ENCODE measurements around the gene TNFRSF13B.
"Not testable (repeated sequence)": the region's sequence is repeated elsewhere in the genome, so short reads cannot be mapped to it uniquely, and the experiment has no call there.

The TNFRSF13B gene

DNA sequence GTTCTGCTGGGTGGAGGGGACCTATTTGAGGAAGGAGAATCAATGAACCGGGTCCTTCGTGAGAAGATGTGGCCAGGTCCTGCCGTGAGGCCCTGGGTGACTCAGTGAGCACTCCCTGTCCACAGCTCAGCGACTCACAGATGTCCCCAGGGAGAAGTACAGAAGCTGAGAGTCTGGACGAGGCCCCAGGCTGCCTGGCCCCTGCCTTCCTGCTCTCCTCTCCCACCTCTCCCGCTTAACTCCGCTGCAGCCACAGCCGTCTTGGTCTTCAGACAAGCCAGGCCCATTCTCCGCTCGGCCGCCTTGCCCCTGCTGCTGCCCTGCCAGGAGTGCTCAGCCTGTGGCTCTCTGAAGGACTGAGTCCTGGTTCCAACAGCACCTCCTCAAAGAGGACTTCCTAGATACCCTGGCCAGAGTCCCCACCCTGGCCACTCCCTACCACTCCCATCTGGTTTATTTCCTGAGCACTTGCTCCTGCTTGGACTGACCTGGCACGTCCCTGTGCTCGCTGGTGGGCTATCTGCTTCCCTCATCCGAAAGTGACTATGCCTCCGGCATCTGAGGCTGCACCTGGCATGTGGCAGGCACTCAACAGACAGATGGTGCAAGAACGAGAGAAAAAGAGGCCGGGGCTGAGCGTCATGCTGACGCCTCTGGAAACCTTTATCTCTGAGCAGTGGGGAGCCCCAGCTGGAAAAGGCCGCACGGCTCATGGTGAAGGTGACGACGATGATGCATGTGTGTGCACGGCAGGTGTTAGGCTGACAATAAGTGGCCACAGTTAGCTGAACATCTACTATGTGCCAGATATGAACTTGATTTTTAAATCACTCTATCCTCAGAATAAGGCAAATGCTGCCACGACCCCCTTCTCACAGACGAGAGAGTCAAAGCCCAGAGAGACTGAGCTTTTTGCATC, 9.2 kb upstream of the TNFRSF13B start:
- no peaks in the 10 kb centered on the region for H3K4me1 ChIP-seq
- DNase-seq (ENCODE audit: low spot score in 2 of 2) = no peak
- no peaks in the 10 kb centered on the region for H3K36me3 ChIP-seq (replicated peaks)
- in situ Hi-C loops (cut with MboI; ENCODE audit: low sequenced_read_pairs) = no loop called here
- no peak overlapping the region for H3K4me3 ChIP-seq
- peaks cover 14% of the 10 kb centered on the region for H3K27me3 ChIP-seq (ENCODE audit: low read depth)
- H3K9me3 ChIP-seq = no peaks in the 10 kb centered on the region

DNA sequence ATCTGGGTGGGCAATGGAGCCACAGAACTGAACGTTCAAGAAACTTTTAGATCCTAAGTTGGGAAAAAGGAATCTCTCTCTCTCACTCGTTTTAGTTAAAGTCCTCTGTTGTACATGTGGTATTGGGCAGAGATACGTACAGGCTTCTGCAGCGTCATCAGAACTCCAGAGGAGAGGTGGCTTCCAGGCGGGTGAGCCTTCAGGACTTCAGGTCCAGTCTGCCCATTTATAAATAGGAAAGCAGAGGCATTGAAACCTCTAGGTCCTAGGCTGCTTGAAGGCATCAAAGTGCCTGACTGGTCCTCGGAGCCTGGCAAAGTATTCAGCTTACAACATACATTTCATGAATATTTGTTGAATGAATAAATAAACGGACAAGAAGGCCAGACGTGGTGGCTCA, 8.1 kb upstream of the TNFRSF13B start:
- no peak for DNase-seq (ENCODE audit: low spot score in 2 of 2)
- in situ Hi-C loops (cut with MboI; ENCODE audit: low sequenced_read_pairs) = no loop called here
- no peaks in the 10 kb centered on the region for H3K4me1 ChIP-seq
- peaks cover 14% of the 10 kb centered on the region for H3K27me3 ChIP-seq (ENCODE audit: low read depth)
- no peaks in the 10 kb centered on the region for H3K36me3 ChIP-seq (replicated peaks)
- H3K4me3 ChIP-seq = no peak overlapping the region
- H3K9me3 ChIP-seq = no peaks in the 10 kb centered on the region

DNA sequence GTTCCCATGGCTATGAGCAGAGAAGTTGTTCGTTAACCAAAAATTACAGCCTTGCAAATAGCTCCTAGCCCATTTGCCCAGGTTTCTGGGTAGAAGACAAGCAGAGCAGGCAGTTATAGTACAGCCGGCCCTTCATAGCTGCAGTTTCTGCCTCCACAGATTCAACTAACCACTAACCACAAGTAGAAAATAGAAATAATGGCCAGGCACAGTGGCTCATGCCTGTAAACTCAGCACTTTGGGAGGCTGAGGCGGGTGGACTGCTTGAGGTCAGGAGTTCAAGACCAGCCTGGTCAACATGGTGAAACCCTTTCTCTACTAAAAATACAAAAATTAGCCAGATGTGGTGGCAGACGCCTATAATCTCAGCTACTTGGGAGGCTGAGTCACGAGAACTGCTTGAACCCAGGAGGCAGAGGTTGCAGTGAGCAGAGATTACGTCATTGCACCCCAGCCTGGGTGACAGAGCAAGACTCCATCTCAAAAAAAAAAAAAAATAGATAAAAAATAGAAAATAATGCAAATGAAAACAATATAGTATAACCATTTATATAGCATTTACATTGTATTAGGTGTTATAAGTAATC, 7.4 kb upstream of the TNFRSF13B start:
- DNase-seq (ENCODE audit: low spot score in 2 of 2); H3K4me1 ChIP-seq; H3K4me3 ChIP-seq; H3K36me3 ChIP-seq (replicated peaks); in situ Hi-C loops (cut with MboI; ENCODE audit: low sequenced_read_pairs); H3K9me3 ChIP-seq: not testable (repeated sequence)
- peaks cover 14% of the 10 kb centered on the region for H3K27me3 ChIP-seq (ENCODE audit: low read depth)

DNA sequence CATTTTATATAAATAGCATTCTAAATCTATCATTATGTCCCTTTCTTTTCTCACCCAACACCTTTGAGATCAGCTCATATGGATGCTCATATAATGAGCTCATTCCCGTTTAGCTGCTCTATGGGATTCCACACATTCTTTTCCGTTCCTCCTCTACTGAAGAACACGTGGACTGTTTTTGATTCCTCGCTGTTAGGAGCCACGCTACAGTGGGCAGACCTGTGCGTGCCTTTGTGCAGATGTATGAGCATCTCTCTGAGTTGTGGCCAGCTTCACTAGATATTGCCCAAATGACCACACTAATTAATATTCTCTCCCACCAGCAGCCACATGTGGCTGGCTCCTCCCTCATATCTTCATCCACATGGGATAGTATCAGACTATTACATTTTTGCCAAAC, 6.0 kb upstream of the TNFRSF13B start:
- Histone ChIP-seq H3K4me1 (no peaks in the 10 kb centered on the region), H3K9me3 (no peaks in the 10 kb centered on the region), H3K36me3 (replicated peaks) (no peaks in the 10 kb centered on the region), H3K4me3 (no peak overlapping the region), H3K27me3 (ENCODE audit: low read depth) (peaks cover 14% of the 10 kb centered on the region)
- DNase-seq (ENCODE audit: low spot score in 2 of 2) = no peak
- in situ Hi-C loops (cut with MboI; ENCODE audit: low sequenced_read_pairs) = no loop called here

DNA sequence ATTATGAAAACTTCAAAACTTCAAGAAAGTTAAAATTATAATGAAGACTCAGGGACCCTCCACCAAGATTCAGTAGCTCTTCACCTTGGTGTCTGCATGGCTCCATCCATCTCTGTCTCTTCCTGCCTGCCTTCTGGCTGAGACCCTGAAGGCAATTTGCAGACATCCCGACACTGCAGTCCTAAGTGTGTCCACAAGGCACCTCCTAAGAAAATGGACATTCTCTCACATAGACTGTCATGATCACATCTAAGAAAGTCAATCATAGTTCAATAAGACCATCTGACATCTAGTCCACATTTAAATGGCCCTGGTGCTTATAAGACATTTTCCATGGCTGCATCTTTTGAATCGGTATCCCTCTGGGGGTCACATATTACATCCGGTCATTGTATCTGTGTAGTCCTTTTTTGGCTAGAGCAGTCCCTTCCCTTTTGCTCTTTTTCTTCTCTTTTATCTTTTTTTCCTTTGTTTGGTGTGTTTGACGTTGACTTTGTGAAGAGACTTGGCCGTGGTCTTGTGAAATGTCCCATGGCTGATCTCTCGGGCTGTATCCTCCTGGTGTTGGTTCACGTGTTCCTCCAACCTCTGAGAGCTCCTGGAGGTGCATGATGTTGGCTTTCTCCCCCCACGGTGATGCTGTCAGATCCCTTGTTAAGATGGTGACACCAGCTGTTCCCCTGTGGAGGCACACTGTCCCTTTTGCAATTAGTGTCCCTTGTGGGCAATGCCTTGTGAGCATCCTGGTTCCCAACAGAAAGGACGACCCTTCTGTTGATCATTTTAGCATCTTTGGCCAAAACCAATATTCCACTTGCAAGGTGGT, 5.0 kb upstream of the TNFRSF13B start:
- DNase-seq (ENCODE audit: low spot score in 2 of 2) = no peak
- Histone ChIP-seq H3K36me3 (replicated peaks) (no peaks in the 10 kb centered on the region), H3K4me1 (no peaks in the 10 kb centered on the region), H3K4me3 (no peak overlapping the region), H3K9me3 (no peaks in the 10 kb centered on the region), H3K27me3 (ENCODE audit: low read depth) (peaks cover 14% of the 10 kb centered on the region)
- in situ Hi-C loops (cut with MboI; ENCODE audit: low sequenced_read_pairs) = no loop called here

DNA sequence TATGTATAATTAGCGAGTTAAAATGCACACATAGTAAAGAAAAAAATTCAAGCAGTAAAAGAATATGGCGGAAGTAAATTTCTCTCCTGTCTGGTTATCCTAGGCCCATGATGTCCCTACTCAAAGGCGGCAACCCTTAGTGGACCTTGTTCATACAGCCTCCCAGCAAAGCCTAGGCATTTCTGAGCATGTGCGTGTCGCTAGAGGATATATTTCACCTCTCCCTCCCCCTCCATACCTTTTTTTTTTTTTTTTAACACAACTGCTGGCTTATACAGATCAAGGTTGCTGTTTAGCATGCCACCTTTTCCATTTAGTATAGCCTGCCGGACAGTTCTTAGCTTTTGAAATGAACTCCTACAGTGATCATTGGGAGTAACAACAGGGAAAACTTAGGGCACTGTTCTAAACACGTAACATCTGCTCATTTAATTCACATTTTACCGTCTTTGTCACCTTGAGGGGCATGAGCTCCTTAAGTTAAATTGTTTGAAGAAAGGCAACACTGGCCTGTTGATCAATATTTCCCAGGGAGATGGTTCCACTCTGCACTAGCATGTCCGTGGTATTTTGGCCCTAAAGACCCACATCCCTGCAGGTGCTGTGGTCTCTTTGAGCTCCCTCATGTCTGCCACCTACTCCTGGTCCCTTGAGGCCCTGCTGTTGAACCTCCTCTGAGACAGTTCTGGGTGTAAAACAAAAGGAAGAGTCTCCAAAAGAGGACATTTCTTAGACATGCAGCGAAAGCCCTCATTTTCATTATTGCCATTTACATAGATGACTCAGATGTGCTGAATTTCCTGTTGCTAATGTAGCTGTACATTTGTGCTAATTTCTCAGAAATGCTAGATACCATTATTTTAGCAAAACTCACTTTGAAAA, 4.1 kb upstream of the TNFRSF13B start:
- in situ Hi-C loops (cut with MboI; ENCODE audit: low sequenced_read_pairs) = no loop called here
- Histone ChIP-seq H3K4me1 (peaks cover 2% of the 10 kb centered on the region; the same call in 1 of the 2 replicates), H3K9me3 (no peaks in the 10 kb centered on the region), H3K36me3 (replicated peaks) (no peaks in the 10 kb centered on the region), H3K27me3 (ENCODE audit: low read depth) (peaks cover 14% of the 10 kb centered on the region), H3K4me3 (no peak overlapping the region)
- DNase-seq (ENCODE audit: low spot score in 2 of 2) = no peak

DNA sequence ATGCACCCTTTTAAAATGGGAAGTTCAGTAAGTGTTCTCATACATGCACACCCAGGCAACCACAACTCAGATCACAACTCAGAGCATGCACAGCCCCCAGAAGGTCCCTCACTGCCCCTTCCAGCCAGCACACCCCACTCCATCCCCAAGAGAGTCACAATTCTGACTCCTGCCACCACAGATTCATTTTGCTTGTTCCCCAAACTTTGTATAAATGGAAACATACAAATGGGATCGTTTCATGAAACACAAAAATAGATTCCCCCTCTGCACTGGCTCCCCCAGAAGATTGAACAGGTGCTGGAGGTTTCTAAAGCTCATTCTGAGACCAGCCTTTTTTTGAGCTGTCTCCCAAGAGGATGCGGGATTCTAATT, 3.3 kb upstream of the TNFRSF13B start:
- in situ Hi-C loops (cut with MboI; ENCODE audit: low sequenced_read_pairs) = no loop called here
- Histone ChIP-seq H3K27me3 (ENCODE audit: low read depth) (peaks cover 16% of the 10 kb centered on the region), H3K9me3 (no peaks in the 10 kb centered on the region), H3K4me1 (peaks cover 2% of the 10 kb centered on the region; the same call in 1 of the 2 replicates), H3K36me3 (replicated peaks) (no peaks in the 10 kb centered on the region), H3K4me3 (no peak overlapping the region)
- DNase-seq (ENCODE audit: low spot score in 2 of 2) = no peak

DNA sequence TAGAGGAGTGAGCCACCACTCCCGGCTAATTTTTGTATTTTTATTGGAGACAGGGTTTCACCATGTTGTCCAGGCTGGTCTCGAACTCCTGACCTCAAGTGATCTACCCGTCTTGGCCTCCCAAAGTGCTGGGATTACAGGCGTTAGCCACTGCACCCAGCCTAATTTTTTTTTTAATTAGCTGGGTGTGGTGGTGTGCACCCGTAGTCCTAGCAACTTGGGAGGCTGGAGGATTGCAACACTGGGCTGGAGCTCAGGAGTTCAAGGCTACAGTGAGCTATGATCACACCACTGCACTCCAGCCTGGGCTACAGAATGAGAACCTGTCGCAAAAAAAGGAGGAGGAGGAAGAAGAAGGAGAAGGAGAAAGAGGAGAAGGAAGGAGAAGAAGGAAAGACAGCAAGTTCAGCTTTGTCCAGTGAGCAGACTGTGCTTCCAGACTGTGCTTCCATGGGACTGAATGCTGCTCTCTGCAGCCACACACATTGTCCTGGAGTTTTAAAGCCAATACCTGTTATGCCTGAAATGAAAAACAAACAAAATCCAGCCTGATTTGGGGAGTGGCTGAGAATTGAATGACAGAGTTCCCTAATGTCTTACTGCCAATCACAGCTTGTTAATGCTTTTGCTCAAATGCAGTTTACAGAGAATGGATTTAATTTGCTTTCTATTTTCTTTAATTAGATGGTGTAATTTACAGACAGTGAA, 2.8 kb upstream of the TNFRSF13B start:
- no peaks in the 10 kb centered on the region for H3K9me3 ChIP-seq
- H3K4me1 ChIP-seq = peaks cover 2% of the 10 kb centered on the region; the same call in 1 of the 2 replicates
- H3K27me3 ChIP-seq (ENCODE audit: low read depth) = peaks cover 20% of the 10 kb centered on the region
- no peak for DNase-seq (ENCODE audit: low spot score in 2 of 2)
- H3K4me3 ChIP-seq = no peak overlapping the region
- in situ Hi-C loops (cut with MboI; ENCODE audit: low sequenced_read_pairs) = no loop called here
- no peaks in the 10 kb centered on the region for H3K36me3 ChIP-seq (replicated peaks)

DNA sequence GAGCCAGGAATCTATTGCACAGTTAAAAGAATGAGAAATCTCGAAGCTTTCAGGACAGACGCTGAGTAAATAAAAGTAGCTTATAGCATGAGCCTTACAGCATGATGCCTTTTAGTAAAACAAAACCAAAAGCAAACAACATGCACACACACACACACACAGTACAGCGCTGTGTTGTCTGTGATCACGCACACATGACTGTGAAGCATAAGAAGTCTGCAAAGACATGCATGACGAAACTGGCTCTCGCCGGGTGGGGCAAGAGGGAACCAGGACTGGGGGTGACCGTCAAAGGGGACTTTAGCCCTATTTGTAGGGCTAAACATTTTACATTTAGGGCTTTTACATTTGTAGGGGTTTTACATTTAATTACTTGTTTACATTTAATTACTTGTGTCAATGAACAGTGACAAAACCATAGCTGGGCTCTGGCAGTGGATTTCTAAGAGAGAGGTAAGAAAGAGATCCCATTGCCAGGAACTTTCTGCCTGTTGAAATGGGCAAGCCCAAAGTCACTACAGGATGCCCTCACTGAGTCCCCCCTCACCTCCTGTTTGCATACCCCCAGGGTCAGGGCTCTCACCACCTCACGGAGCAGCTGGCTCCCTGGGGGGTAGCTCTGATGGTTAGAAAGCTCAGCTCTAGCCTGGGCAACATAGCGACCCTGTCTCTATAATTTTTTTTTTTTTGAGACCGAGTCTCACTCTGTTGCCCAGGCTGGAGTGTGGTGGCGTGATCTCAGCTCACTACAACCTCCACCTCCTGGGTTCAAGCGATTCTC, 2.0 kb upstream of the TNFRSF13B start:
- in situ Hi-C loops (cut with MboI; ENCODE audit: low sequenced_read_pairs) = no loop called here

DNA sequence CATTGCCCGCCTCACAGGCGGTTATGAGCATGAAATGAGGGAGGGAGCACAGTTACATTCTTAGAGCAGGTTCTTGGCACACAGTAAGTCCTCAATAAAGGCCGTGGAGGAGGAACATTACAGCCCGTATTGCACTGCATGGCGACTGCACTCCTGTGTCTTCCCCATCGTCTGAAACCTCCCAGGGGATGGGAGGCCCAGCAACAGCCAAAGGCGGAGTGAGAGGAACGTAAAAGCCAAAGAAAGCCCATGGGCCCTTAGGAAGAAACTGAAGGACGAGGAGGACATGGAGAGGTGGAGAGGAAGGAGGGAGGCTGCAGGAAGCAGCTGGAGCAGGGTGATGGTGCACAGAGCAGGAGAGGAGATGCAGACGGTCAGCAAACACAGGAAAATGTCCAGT, 1.1 kb upstream of the TNFRSF13B start:
- H3K36me3 ChIP-seq (replicated peaks); DNase-seq (ENCODE audit: low spot score in 2 of 2); H3K4me1 ChIP-seq; in situ Hi-C loops (cut with MboI; ENCODE audit: low sequenced_read_pairs); H3K4me3 ChIP-seq; H3K9me3 ChIP-seq: not testable (repeated sequence)
- peaks cover 15% of the 10 kb centered on the region for H3K27me3 ChIP-seq (ENCODE audit: low read depth)

More for the DNA sequence above, 2.0 kb upstream of the TNFRSF13B start:
- H3K9me3 ChIP-seq = no peaks in the 10 kb centered on the region
- H3K4me1 ChIP-seq = peaks cover 2% of the 10 kb centered on the region; the same call in 1 of the 2 replicates
- no peak overlapping the region for H3K4me3 ChIP-seq
- H3K27me3 ChIP-seq (ENCODE audit: low read depth) = peaks cover 19% of the 10 kb centered on the region
- H3K36me3 ChIP-seq (replicated peaks) = no peaks in the 10 kb centered on the region
- no peak for DNase-seq (ENCODE audit: low spot score in 2 of 2)

DNA sequence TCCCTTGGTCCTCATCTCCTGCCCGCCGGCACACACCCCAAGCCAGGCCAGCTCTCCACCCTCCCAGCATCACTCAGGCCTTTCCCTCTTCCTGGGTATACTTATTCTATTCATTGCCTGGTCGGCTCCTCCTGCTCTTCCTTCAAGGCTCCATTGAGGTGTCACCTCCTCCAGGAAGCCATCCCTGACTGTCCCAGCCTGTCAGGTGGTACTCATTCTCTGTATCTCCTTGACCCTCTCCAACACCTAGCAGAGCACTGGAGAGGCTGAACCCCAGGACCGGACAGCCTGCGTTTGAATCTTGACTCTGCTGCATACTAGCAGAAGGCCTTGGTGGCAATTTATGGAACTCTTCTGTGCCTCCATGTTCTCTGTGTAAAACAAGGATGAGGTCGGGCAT, 428 bp upstream of the TNFRSF13B start:
- in situ Hi-C loops (cut with MboI; ENCODE audit: low sequenced_read_pairs) = no loop called here
- no peak overlapping the region for H3K4me3 ChIP-seq

More for the DNA sequence above, 428 bp upstream of the TNFRSF13B start:
- Histone ChIP-seq H3K9me3 (no peaks in the 10 kb centered on the region), H3K27me3 (ENCODE audit: low read depth) (peaks cover 15% of the 10 kb centered on the region), H3K36me3 (replicated peaks) (no peaks in the 10 kb centered on the region), H3K4me1 (peaks cover 2% of the 10 kb centered on the region; the same call in 1 of the 2 replicates)
- DNase-seq (ENCODE audit: low spot score in 2 of 2) = no peak

All from HAP-1 (cell line).